ENCODE results near the gene RNF212.

DNA sequence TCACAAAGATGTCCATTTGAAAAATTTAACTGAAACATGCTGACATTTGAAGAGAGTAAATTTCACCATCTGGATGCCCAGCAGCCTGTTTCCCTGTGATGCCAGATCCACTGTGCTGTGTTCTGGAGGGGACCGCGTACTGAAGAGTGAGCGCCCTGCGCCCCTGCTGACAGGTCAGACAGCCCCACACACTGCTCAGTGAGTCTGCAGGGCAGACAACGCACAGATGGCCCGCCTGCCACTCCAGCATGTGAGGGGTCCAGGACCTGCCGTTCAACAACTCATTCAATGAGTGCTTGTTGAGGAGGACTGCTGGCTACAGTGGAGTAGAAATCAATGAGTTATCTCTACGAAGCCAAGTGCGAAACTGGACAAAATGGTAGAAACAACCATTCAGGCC lies 52.7 kb downstream of the RNF212 start:
- TF ChIP-seq REST (IDR thresholded peaks at IDR 0.05) (no peak), EHF (CRISPR knock-in tag; IDR thresholded peaks at IDR 0.05) (no peak), RFX5 (IDR thresholded peaks at IDR 0.05) (no peak), POLR2A (IDR thresholded peaks at IDR 0.05; ENCODE audit: low read length) (no peak), TP53 (CRISPR knock-in tag; IDR thresholded peaks at IDR 0.05) (no peak), HMGXB4 (CRISPR knock-in tag; IDR thresholded peaks at IDR 0.05; ENCODE audit: borderline replicate concordance) (no peak)
- TF ChIP-seq, protein P1, sequence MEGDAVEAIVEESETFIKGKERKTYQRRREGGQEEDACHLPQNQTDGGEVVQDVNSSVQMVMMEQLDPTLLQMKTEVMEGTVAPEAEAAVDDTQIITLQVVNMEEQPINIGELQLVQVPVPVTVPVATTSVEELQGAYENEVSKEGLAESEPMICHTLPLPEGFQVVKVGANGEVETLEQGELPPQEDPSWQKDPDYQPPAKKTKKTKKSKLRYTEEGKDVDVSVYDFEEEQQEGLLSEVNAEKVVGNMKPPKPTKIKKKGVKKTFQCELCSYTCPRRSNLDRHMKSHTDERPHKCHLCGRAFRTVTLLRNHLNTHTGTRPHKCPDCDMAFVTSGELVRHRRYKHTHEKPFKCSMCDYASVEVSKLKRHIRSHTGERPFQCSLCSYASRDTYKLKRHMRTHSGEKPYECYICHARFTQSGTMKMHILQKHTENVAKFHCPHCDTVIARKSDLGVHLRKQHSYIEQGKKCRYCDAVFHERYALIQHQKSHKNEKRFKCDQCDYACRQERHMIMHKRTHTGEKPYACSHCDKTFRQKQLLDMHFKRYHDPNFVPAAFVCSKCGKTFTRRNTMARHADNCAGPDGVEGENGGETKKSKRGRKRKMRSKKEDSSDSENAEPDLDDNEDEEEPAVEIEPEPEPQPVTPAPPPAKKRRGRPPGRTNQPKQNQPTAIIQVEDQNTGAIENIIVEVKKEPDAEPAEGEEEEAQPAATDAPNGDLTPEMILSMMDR (IDR thresholded peaks at IDR 0.05) = no peak
